ENCODE measurements around the gene CENPX. TPM values are rescaled to one million over a fixed set of nuclear protein-coding genes. Genes with fewer than 3 reads are reported as not detected.

Gene CENPX
- total and polyA plus RNA-seq, 2 of the 13 experiments (the other 11 are each of a cell fraction or from before 2014, with no cell fraction given) = 92.7 to 170 TPM

- TF ChIP-seq, protein P1, sequence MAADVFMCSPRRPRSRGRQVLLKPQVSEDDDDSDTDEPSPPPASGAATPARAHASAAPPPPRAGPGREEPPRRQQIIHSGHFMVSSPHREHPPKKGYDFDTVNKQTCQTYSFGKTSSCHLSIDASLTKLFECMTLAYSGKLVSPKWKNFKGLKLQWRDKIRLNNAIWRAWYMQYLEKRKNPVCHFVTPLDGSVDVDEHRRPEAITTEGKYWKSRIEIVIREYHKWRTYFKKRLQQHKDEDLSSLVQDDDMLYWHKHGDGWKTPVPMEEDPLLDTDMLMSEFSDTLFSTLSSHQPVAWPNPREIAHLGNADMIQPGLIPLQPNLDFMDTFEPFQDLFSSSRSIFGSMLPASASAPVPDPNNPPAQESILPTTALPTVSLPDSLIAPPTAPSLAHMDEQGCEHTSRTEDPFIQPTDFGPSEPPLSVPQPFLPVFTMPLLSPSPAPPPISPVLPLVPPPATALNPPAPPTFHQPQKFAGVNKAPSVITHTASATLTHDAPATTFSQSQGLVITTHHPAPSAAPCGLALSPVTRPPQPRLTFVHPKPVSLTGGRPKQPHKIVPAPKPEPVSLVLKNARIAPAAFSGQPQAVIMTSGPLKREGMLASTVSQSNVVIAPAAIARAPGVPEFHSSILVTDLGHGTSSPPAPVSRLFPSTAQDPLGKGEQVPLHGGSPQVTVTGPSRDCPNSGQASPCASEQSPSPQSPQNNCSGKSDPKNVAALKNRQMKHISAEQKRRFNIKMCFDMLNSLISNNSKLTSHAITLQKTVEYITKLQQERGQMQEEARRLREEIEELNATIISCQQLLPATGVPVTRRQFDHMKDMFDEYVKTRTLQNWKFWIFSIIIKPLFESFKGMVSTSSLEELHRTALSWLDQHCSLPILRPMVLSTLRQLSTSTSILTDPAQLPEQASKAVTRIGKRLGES (CRISPR knock-in tag; IDR thresholded peaks at IDR 0.05; ENCODE audit: borderline replicate concordance) = peak; percentile 98
- peak; percentile 97 for TF ChIP-seq GATAD2A (CRISPR knock-in tag; IDR thresholded peaks at IDR 0.05)
- peak; percentile 83 for TF ChIP-seq SAP130 (CRISPR knock-in tag; IDR thresholded peaks at IDR 0.05; ENCODE audit: low read depth)
- TF ChIP-seq HNF4G (IDR thresholded peaks at IDR 0.05; ENCODE audit: borderline replicate concordance, low read depth, low read length) = peak; percentile 97
- peak; percentile 99 for TF ChIP-seq HNF4G (CRISPR knock-in tag; IDR thresholded peaks at IDR 0.05; ENCODE audit: borderline replicate concordance, low read depth)
- peak; percentile 92; the same call in 1 of the 2 replicates for TF ChIP-seq CSRNP1 (CRISPR knock-in tag; IDR thresholded peaks at IDR 0.05)
- TF ChIP-seq ZNF577 (CRISPR knock-in tag; IDR thresholded peaks at IDR 0.05; ENCODE audit: borderline replicate concordance, low read depth) = peak; percentile 22; the same call in 1 of the 2 replicates
- peak; percentile 66; the same call in 1 of the 2 replicates for TF ChIP-seq DR1 (CRISPR knock-in tag; IDR thresholded peaks at IDR 0.05)
- peak; percentile 63 for TF ChIP-seq JUN (CRISPR knock-in tag; IDR thresholded peaks at IDR 0.05)
- TF ChIP-seq CENPT (CRISPR knock-in tag; IDR thresholded peaks at IDR 0.05; ENCODE audit: low read depth) = peak; percentile 98
- peak; percentile 96; the same call in 1 of the 2 replicates for TF ChIP-seq HBP1 (CRISPR knock-in tag; IDR thresholded peaks at IDR 0.05; ENCODE audit: low read depth)
- TF ChIP-seq ATF5 (CRISPR knock-in tag; IDR thresholded peaks at IDR 0.05; ENCODE audit: low read depth) = peak; percentile 97
- TF ChIP-seq, protein P2, sequence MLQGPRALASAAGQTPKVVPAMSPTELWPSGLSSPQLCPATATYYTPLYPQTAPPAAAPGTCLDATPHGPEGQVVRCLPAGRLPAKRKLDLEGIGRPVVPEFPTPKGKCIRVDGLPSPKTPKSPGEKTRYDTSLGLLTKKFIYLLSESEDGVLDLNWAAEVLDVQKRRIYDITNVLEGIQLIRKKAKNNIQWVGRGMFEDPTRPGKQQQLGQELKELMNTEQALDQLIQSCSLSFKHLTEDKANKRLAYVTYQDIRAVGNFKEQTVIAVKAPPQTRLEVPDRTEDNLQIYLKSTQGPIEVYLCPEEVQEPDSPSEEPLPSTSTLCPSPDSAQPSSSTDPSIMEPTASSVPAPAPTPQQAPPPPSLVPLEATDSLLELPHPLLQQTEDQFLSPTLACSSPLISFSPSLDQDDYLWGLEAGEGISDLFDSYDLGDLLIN (CRISPR knock-in tag; IDR thresholded peaks at IDR 0.05; ENCODE audit: borderline replicate concordance) = peak; percentile 54; the same call in 1 of the 2 replicates
- peak; percentile 97 for TF ChIP-seq IKZF4 (CRISPR knock-in tag; IDR thresholded peaks at IDR 0.05; ENCODE audit: borderline replicate concordance, low read depth, not compliant biosample characterization)
- TF ChIP-seq, protein P3, sequence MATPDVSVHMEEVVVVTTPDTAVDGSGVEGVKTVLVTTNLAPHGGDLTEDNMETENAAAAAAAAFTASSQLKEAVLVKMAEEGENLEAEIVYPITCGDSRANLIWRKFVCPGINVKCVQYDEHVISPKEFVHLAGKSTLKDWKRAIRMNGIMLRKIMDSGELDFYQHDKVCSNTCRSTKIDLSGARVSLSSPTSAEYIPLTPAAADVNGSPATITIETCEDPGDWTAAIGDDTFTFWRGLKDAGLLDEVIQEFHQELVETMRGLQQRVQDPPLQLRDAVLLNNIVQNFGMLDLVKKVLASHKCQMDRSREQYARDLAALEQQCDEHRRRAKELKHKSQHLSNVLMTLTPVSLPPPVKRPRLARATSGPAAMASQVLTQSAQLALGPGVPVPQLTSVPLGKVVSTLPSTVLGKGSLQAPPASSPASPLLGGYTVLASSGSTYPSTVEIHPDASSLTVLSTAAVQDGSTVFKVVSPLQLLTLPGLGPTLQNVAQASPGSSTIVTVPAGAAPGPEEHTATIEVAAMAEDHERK (CRISPR knock-in tag; IDR thresholded peaks at IDR 0.05; ENCODE audit: low read depth) = peak; percentile 53; the same call in 1 of the 2 replicates
- peak; percentile 92 for TF ChIP-seq ZNF605 (CRISPR knock-in tag; IDR thresholded peaks at IDR 0.05)
Observed at GRCh38 chr17:81992306-81993102, 30.2 kb downstream of the CENPX start (continued).

Measured in HepG2 (cell line).